AG10803 (cell line): ENCODE measurements around the gene XKR3.

ENCODE experiments used
- DNase-seq: peaks from one replicate; pipeline ENCODE4 v3.0.0; 2010; ENCODE audit warnings: low read depth
- H3K4me3 ChIP-seq: 2 replicates; pipeline ENCODE4 v1.5.1; 2011; ENCODE audit warnings: mild to moderate bottlenecking, low read length, control low read depth
- TF ChIP-seq, protein P1 (sequence below): conservative IDR thresholded peaks from 2 replicates; pipeline ENCODE4 v1.5.1; 2011; ENCODE audit warnings: mild to moderate bottlenecking, low read length, control low read depth, inconsistent platforms

XKR3 gene

DNA sequence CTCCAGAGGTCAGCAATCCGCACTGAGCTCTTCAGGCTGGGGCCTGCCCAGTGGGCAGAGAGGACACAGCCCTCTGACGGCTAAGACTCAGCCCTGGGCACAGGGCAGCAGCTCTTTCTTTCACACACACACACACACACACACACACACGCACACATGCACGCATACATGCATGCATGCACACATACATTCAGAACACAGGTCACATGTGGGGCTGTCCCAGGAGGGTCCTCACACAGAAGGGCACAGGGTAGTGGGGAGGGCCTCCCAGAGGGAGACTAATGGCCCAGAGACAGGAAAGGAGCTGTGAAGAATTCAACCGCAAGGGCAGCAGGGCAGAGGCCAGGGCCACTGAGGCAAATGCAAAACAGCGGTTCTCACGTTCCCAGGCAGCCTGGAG lies 20.3 kb upstream of the XKR3 start:
- TF ChIP-seq, protein P1, sequence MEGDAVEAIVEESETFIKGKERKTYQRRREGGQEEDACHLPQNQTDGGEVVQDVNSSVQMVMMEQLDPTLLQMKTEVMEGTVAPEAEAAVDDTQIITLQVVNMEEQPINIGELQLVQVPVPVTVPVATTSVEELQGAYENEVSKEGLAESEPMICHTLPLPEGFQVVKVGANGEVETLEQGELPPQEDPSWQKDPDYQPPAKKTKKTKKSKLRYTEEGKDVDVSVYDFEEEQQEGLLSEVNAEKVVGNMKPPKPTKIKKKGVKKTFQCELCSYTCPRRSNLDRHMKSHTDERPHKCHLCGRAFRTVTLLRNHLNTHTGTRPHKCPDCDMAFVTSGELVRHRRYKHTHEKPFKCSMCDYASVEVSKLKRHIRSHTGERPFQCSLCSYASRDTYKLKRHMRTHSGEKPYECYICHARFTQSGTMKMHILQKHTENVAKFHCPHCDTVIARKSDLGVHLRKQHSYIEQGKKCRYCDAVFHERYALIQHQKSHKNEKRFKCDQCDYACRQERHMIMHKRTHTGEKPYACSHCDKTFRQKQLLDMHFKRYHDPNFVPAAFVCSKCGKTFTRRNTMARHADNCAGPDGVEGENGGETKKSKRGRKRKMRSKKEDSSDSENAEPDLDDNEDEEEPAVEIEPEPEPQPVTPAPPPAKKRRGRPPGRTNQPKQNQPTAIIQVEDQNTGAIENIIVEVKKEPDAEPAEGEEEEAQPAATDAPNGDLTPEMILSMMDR: no peak
- no peak for DNase-seq
- H3K4me3 ChIP-seq: no peak overlapping the region

DNA sequence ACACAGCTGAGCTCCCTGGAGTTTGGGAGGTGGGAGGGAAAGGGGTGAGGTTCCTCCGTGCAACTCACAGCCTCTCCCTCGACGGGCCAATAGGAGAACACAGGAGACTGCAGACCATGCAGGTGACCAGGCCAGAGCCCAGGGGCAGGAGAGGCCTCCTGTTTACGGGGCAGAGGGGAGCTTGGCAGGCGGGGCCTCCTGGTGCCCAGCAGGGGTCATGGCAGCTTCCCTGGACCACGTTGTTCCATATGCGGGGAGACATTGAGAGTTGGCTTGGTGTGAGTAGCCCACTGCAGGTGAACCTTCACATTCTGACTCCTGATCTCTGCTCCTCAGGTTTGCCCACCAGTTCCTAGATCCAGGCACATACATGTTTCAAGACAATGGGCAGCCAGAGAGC lies 19.3 kb upstream of the XKR3 start:
- TF ChIP-seq, protein P1: no peak
- DNase-seq: no peak
- H3K4me3 ChIP-seq: no peak overlapping the region

DNA sequence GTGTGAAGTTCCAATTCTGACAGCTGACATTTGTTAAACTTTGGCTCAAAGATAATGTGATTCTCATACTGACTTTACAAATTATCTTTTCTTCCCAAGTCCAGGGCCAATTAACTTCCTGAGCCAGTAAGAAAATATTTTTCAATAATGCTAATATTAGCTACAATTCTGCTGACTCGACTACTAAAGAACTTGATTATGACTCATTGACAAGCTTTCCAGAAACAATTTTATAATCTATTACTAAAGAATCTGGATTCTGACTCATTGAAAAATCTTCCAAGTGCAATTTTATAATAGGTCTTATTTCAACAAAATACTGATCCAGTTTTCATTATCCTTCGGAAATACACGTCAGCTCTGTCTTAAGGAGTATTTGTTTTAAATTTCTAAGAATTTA lies 12.9 kb upstream of the XKR3 start:
- H3K4me3 ChIP-seq: no peak overlapping the region
- TF ChIP-seq, protein P1: no peak
- DNase-seq: peak; percentile 0

DNA sequence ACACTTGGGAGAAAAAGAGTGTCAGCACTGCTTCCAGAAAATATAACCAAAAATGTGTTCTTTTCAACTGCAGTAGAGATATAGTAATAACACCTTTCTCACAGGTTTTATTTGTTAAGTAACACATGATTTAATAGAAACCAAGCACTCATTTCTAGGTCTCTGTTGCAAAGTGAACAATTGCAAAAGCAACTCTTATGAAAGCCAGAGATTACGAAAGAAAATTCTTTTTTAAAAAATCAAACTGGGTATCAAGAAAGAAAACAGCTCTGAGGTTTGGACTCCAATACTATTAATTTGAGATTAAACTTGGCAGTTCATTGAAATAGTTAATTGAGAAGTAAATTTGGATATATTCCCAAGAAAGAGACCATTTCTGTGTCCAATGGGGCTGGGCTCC lies 9.8 kb upstream of the XKR3 start:
- no peak overlapping the region for H3K4me3 ChIP-seq
- DNase-seq: peak; percentile 2
- TF ChIP-seq, protein P1: no peak

DNA sequence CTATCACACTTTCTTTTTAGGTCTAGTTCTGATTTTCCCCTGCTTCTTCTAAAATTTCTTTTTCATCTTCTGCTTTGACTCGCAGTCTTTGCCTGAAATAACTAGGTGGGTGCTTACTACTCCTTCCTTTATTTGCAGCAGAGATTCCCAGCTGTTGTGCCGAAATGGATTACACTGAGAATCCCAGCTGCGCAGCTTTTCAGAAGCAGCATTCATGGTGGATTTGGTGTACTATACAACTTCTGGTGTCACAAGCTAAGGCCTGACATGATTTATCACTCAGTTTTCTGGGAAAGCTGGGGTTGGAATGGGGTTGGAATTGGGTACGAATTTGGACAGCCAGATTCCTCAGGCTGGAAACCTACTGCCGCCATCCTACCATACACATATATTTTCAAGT lies 6.0 kb upstream of the XKR3 start:
- TF ChIP-seq, protein P1: no peak
- H3K4me3 ChIP-seq: no peak overlapping the region

DNA sequence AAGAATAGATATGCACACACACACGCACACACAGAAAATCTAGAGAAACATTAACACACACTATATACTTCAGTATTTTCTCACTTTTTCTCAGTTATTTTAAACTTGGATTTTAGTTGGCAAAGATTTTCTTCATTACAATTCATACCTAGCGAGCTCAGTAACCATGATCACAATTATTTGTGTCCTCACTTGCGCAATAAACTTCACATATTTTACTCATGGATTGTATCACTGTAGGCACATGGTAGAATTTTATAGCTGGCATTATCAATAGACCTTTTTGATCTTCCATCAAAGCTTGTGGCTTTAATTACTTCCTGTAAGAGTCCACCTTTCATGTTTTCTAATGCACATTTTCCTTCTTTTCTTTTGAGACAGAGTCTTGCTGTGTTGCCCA lies 4.8 kb upstream of the XKR3 start:
- TF ChIP-seq, protein P1: no peak
- DNase-seq: no peak
- no peak overlapping the region for H3K4me3 ChIP-seq

More for the DNA sequence above, 6.0 kb upstream of the XKR3 start:
- no peak for DNase-seq

DNA sequence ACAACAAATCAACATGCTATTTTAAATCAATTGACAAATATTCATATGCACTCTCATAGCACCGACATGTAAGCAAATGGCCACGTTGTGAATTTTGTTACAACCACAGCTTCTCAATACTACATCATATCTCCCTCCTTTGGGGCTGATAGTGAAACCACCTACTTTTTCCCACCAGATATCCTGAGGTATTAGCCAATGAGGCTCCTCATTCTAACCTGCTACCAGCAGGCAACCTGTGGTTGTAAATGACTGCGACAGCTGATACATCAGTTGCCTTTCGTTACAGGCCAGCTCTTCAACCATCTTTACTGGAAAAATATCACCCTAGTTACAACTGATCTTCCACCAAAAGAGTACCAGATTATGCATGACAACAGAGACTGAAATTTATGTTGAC lies 3.7 kb upstream of the XKR3 start:
- no peak overlapping the region for H3K4me3 ChIP-seq
- no peak for DNase-seq
- TF ChIP-seq, protein P1: no peak
